ENCODE measurements around the gene CHD3.
A peak's percentile ranks its signal among the peaks of the same experiment; 100 is the strongest.
"Not testable (repeated sequence)": the region's sequence is repeated elsewhere in the genome, so short reads cannot be mapped to it uniquely, and the experiment has no call there.

The CHD3 gene

GRCh38 chr17:7931709-7932482 is 43.3 kb downstream of the CHD3 start, which contains the start of the genes CNTROB and TRAPPC1:
TSS of gene CNTROB (plus strand) at chr17:7932206. CDS start at chr17:7933080, 874 bp downstream.
TSS of gene TRAPPC1 (minus strand) at chr17:7931946. CDS start at chr17:7931829, 117 bp downstream.
- peak; percentile 92 for DNase-seq (ENCODE audit: low read depth)

GRCh38 chr17:7932483-7932891 is 43.9 kb downstream of the CHD3 start:
- DNase-seq (ENCODE audit: low read depth): no peak

GRCh38 chr17:7932949-7933348 is 44.4 kb downstream of the CHD3 start:
- no peak for DNase-seq (ENCODE audit: low read depth)

GRCh38 chr17:7935859-7936258 is 47.3 kb downstream of the CHD3 start:
- no peak for DNase-seq (ENCODE audit: low read depth)

- no peak for DNase-seq (ENCODE audit: low read depth)
Observed at GRCh38 chr17:7940034-7940433, 51.4 kb downstream of the CHD3 start.

- no peak for DNase-seq (ENCODE audit: low read depth)
Observed at GRCh38 chr17:7940743-7941142, 52.2 kb downstream of the CHD3 start.

GRCh38 chr17:7943291-7943690 is 54.7 kb downstream of the CHD3 start:
- DNase-seq (ENCODE audit: low read depth): no peak

GRCh38 chr17:7944326-7944725 is 55.7 kb downstream of the CHD3 start:
- DNase-seq (ENCODE audit: low read depth): no peak

GRCh38 chr17:7945651-7946050 is 57.1 kb downstream of the CHD3 start:
- no peak for DNase-seq (ENCODE audit: low read depth)

GRCh38 chr17:7946441-7946840 is 57.9 kb downstream of the CHD3 start:
- DNase-seq (ENCODE audit: low read depth): no peak

- no peak for DNase-seq (ENCODE audit: low read depth)
Observed at GRCh38 chr17:7947651-7948050, 59.1 kb downstream of the CHD3 start.

GRCh38 chr17:7950578-7950977 is 62.0 kb downstream of the CHD3 start:
- DNase-seq (ENCODE audit: low read depth): no peak

- no peak for DNase-seq (ENCODE audit: low read depth)
Observed at GRCh38 chr17:7951143-7951792, 62.7 kb downstream of the CHD3 start.

GRCh38 chr17:7953266-7953665 is 64.7 kb downstream of the CHD3 start:
- not testable (repeated sequence) for DNase-seq (ENCODE audit: low read depth)

GRCh38 chr17:7955414-7956227 is 67.0 kb downstream of the CHD3 start:
- DNase-seq (ENCODE audit: low read depth): no peak

GRCh38 chr17:7956228-7956965 is 67.8 kb downstream of the CHD3 start:
- DNase-seq (ENCODE audit: low read depth): no peak

GRCh38 chr17:7959503-7960253 is 71.1 kb downstream of the CHD3 start:
- no peak for DNase-seq (ENCODE audit: low read depth)

- no peak for DNase-seq (ENCODE audit: low read depth)
Observed at GRCh38 chr17:7961421-7961820, 72.8 kb downstream of the CHD3 start.
